Upper lobe of left lung (tissue), 6 donors: ENCODE results near the gene SLC16A3. TPM values are rescaled to one million over a fixed set of nuclear protein-coding genes. Genes with fewer than 3 reads are reported as not detected.
"Not testable (repeated sequence)": the region's sequence is repeated elsewhere in the genome, so short reads cannot be mapped to it uniquely, and the experiment has no call there.

ENCODE experiments used
- ATAC-seq, 2 donors: fragments of 200-7000 bp; cut with Tn5 transposase; one replicate each; pipeline ENCODE4 v1.9.1; 2022; ENCODE audit warnings: mild to moderate bottlenecking in 2 of 2, moderate library complexity in 2 of 2; ENCODE audit not compliant: low FRiP score in 2 of 2
- DNase-seq, 2 donors: peaks; one replicate each; pipeline ENCODE4 v3.0.0-alpha.2; 2019 to 2020
- H3K27ac ChIP-seq, 4 donors: fragments of 200-600 bp; sonication (generic); one replicate each; pipeline ENCODE4 v1.5.1; 2016 to 2019
- H3K27me3 ChIP-seq, 4 donors: fragments of 200-600 bp; sonication (generic); one replicate each; pipeline ENCODE4 v1.5.1; 2017 to 2019
- H3K36me3 ChIP-seq, 4 donors: fragments of 200-600 bp; sonication (generic); one replicate each; pipeline ENCODE4 v1.5.1; 2016 to 2019
- H3K4me1 ChIP-seq, 4 donors: fragments of 200-600 bp; sonication (generic); one replicate each; pipeline ENCODE4 v1.5.1; 2018 to 2019
- H3K4me3 ChIP-seq, 4 donors: fragments of 200-600 bp; sonication (generic); one replicate each; pipeline ENCODE4 v1.5.1; 2017 to 2019; ENCODE audit warnings: mild to moderate bottlenecking in 2 of 4, moderate library complexity in 1 of 4
- H3K9me3 ChIP-seq, 4 donors: fragments of 200-600 bp; sonication (generic); one replicate each; pipeline ENCODE4 v1.5.1; 2018 to 2019
- EP300 ChIP-seq, 4 donors: sonication (generic); formaldehyde crosslinking; IDR thresholded peaks; one replicate each; pipeline ENCODE4 v1.5.1; 2017; ENCODE audit warnings: antibody characterized with exemption in 4 of 4, control low read depth in 2 of 4
- POLR2A ChIP-seq, 4 donors: fragments of 450-650 bp; IDR thresholded peaks; one replicate each; pipeline ENCODE4 v1.5.1; 2016 to 2017; ENCODE audit warnings: antibody characterized with exemption in 4 of 4, mild to moderate bottlenecking in 2 of 4
- POLR2AphosphoS5 ChIP-seq, 2 donors: sonication (generic); formaldehyde crosslinking; IDR thresholded peaks; one replicate each; pipeline ENCODE4 v1.5.1; 2017; ENCODE audit warnings: antibody characterized with exemption in 2 of 2
- WGBS, 2 donors: methylation state at CpG; one replicate each; pipeline ENCODE4 v1.1.5; 2017 to 2018; 5-methylcytosine and 5-hydroxymethylcytosine counted together
- total RNA-seq, 6 donors: library from RNA; depleted of rRNA in 4 of 6; stranded (reverse); fragments of >200 nt in 4 of 6; gene quantifications; one replicate each; pipeline versions ENCODE4 v1.1.0 to v1.2.1, GENCODE V29; 2016 to 2021
- TF ChIP-seq, protein P1 (sequence below), 6 experiments: fragments of 450-650 bp in 4 of 6; fragments of 200-600 bp in 2 of 6; sonication (generic) in 2 of 6; IDR thresholded peaks; one replicate each; pipeline ENCODE4 v1.5.1; 2016 to 2019; ENCODE audit warnings: antibody characterized with exemption in 6 of 6
- donor health status: DM: no; HTN: no; CAD: no; lungs with moderate emphysema.
- donor health status: DM: no; HTN: yes; CAD: no; lungs with severe emphysema.

The SLC16A3 gene
- total RNA-seq, 6 donors from 2014 or later, result 33.5 to 134 (median 102) TPM

DNA sequence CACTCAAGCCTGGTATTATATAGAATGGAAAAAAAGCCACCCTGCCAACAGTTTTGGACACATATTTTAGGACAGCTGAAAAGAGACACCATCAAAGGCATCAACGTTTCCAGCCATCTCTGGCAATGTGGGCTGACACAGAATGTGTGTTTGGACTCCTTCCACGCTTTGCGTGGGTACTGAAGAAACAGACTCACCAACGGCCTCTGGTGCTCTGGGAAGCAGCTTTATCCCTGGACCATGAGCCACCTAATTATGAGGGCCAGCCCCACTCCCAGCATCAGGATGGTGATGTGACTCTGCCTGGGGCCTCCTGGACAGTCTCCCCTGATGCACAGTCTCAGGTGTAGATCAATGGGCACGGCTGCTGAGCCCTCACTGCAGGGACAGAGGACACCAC, 44.1 kb upstream of the SLC16A3 start:
- peaks cover 4 to 46% (median 20%) of the 10 kb centered on the region in 4 donors for H3K36me3 ChIP-seq
- no peak for ATAC-seq

DNA sequence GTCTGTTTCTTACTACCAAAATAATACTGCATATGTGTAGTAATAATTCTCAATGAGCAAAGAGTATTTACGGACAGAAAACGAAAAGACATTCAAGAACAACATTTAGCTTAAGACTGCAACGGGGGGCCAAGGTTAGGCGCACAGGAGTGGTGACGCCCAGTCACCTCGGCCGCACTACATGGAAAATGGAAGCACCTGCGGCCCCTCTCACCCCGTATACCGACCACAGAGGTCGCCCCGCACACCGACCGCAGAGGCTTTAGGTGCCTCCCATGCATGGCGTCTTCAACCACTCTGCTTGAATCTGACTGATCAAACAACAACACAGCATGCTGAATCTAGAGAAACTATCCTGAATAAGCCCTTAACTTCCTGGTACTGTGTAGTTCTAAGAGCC, 42.6 kb upstream of the SLC16A3 start:
- no peak for DNase-seq
- peaks cover 4 to 40% (median 15%) of the 10 kb centered on the region in 4 donors for H3K36me3 ChIP-seq
- no peak overlapping the region for H3K4me3 ChIP-seq
- H3K9me3 ChIP-seq, result no peaks in the 10 kb centered on the region
- WGBS, 2 donors, result 91% methylated on average over 15 of the region's 15 CpGs
- ATAC-seq, result no peak
- TF ChIP-seq EP300 (IDR thresholded peaks at IDR 0.05), result no peak
- TF ChIP-seq, protein P1, sequence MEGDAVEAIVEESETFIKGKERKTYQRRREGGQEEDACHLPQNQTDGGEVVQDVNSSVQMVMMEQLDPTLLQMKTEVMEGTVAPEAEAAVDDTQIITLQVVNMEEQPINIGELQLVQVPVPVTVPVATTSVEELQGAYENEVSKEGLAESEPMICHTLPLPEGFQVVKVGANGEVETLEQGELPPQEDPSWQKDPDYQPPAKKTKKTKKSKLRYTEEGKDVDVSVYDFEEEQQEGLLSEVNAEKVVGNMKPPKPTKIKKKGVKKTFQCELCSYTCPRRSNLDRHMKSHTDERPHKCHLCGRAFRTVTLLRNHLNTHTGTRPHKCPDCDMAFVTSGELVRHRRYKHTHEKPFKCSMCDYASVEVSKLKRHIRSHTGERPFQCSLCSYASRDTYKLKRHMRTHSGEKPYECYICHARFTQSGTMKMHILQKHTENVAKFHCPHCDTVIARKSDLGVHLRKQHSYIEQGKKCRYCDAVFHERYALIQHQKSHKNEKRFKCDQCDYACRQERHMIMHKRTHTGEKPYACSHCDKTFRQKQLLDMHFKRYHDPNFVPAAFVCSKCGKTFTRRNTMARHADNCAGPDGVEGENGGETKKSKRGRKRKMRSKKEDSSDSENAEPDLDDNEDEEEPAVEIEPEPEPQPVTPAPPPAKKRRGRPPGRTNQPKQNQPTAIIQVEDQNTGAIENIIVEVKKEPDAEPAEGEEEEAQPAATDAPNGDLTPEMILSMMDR (IDR thresholded peaks at IDR 0.05), result no peak
- no peak for TF ChIP-seq POLR2AphosphoS5 (IDR thresholded peaks at IDR 0.05)
- TF ChIP-seq POLR2A (IDR thresholded peaks at IDR 0.05), result no peak
- H3K4me1 ChIP-seq, result no peaks in the 10 kb centered on the region
- H3K27ac ChIP-seq, result no peak overlapping the region
- no peaks in the 10 kb centered on the region for H3K27me3 ChIP-seq

More for the DNA sequence above, 44.1 kb upstream of the SLC16A3 start:
- H3K4me1 ChIP-seq, result no peaks in the 10 kb centered on the region
- no peak for TF ChIP-seq EP300 (IDR thresholded peaks at IDR 0.05)
- H3K27me3 ChIP-seq, result no peaks in the 10 kb centered on the region
- H3K4me3 ChIP-seq, result no peak overlapping the region
- H3K9me3 ChIP-seq, result no peaks in the 10 kb centered on the region
- H3K27ac ChIP-seq, result no peak overlapping the region
- DNase-seq, result no peak
- WGBS, 2 donors, result 90 to 93% methylated on average over 2 to 5 of the region's 5 CpGs

DNA sequence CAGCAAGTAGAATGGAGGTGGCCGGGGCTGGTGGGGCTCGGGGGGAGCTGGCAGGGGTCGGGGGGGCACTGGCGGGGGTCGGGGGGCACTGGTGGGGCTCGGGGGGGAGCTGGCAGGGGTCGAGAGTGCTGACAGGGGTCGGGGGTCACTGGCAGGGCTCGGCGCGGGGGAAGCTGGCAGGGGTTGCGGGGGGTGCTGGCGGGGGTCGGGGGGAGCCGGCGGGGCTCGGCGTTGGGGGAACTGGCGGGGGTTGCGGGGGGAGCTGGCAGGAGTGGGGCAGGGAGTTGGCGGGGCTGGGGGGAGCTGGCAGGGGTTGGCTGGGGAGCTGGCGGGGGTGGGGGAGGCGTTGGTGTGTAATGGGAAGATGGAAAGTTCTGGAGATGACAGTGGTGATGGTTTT, 41.3 kb upstream of the SLC16A3 start:
- ATAC-seq (no peak), DNase-seq (no peak)
- Histone ChIP-seq H3K27ac (no peak overlapping the region), H3K9me3 (no peaks in the 10 kb centered on the region), H3K36me3 (peaks cover 8 to 46% (median 19%) of the 10 kb centered on the region in 4 donors), H3K4me3 (no peak overlapping the region), H3K4me1 (no peaks in the 10 kb centered on the region), H3K27me3 (no peaks in the 10 kb centered on the region)
- 95 to 99% methylated on average over 4 to 8 of the region's 23 CpGs for WGBS, 2 donors
- TF ChIP-seq, protein P1 (IDR thresholded peaks at IDR 0.05), result no peak
- no peak for TF ChIP-seq POLR2AphosphoS5 (IDR thresholded peaks at IDR 0.05)
- no peak for TF ChIP-seq EP300 (IDR thresholded peaks at IDR 0.05)
- TF ChIP-seq POLR2A (IDR thresholded peaks at IDR 0.05), result no peak

DNA sequence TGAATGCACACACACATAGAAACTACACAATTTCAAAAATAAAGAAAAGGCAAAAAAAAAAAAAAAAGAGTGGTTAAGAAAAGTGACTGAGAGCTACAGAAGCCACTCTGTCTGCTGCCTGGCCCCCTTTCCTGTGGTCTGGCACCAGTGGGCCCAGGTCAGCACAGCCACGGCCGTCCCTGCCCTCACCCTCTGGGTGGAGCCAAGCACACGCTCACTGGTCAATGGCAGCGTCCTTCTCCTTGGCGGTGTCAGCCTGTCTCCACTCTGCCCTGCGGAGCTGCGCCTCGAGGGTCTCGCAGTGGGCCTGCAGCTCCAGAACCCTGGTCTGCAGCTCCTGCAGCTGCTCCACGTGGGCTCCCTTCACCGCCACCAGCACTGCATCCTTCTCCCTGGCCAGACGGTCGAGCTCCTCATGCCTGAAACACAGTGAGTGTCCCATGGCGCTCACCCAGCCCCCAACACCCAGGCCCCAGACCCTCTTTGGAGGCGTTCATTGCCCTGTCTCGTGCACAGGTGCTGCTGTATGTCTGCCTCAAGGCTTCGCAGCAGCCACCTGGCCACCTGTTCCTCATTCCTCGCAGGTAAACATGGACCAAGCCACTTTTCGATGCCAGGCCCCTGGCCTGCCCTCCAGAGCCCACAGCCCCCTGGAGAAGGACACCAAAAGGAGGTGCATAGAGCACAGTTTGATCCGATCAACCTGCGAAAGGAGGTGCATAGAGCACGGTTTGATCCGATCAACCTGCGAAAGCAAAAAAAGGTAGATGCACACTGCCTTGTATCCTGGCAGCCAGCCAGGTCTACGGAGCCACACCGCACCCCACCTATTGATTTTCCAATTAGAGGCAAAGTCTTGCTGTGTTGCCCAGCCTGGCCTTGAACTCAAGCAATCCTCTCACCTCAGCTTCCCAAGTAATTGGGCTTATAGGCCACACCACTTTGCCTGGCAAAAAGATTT, 40.6 kb upstream of the SLC16A3 start:
- WGBS, 2 donors, result 92% methylated on average over 24 to 26 of the region's 26 CpGs
- Histone ChIP-seq H3K9me3 (no peaks in the 10 kb centered on the region), H3K4me1 (no peaks in the 10 kb centered on the region), H3K27me3 (no peaks in the 10 kb centered on the region), H3K4me3 (no peak overlapping the region), H3K36me3 (peaks cover 10 to 46% (median 20%) of the 10 kb centered on the region in 4 donors), H3K27ac (no peak overlapping the region)
- TF ChIP-seq POLR2AphosphoS5 (IDR thresholded peaks at IDR 0.05), result no peak
- no peak for TF ChIP-seq POLR2A (IDR thresholded peaks at IDR 0.05)
- no peak for TF ChIP-seq EP300 (IDR thresholded peaks at IDR 0.05)
- TF ChIP-seq, protein P1 (IDR thresholded peaks at IDR 0.05), result no peak
- ATAC-seq, result no peak
- peak in 1 of 2 donors; percentile 67 for DNase-seq

DNA sequence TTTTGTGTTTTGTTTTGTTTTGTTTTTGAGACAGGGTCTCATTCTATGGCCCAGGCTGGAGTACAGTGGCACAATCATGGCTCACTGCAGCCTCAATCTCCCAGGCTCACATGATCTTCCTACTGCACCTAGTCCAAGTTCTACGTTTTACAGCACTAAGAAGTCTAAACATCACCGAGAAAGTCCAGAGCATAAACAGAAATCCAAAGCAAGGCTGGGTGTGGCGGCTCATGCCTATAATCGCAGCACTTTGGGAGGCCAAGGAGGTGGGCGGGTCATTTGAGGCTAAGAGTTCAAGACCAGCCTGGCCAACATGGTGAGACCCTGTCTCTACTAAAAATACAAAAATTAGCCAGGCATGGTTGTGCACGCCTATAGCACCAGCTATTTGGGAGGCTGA, 35.8 kb upstream of the SLC16A3 start:
- not testable (repeated sequence) for DNase-seq, H3K27ac ChIP-seq, H3K4me3 ChIP-seq, ATAC-seq, H3K9me3 ChIP-seq, H3K4me1 ChIP-seq, H3K27me3 ChIP-seq
- peaks cover 13 to 57% (median 33%) of the 10 kb centered on the region in 4 donors for H3K36me3 ChIP-seq
- 83 to 87% methylated on average over 6 of the region's 6 CpGs for WGBS, 2 donors
